Activated T-helper 2 cell treated with anti-CD3 and anti-CD28 coated beads, Interferon-gamma antibody, Interleukin-2, Interleukin-4, amounts not matched to agents 10 μg/mL and 5 μg/mL and 100 μg/mL, durations not matched to agents 14 hours and 24 hours and 36 hours (primary cell): ENCODE measurements around the gene CTRL. TPM values are rescaled to one million over a fixed set of nuclear protein-coding genes. Genes with fewer than 3 reads are reported as not detected.
"Not testable (repeated sequence)": the region's sequence is repeated elsewhere in the genome, so short reads cannot be mapped to it uniquely, and the experiment has no call there.

Source experiments
- DNase-seq: peaks from one replicate; pipeline ENCODE4 v3.0.0; 2021; ENCODE audit warnings: low spot score
- H3K27ac Mint-ChIP-seq: one replicate; pipeline ENCODE4 v1.8.0; 2021; ENCODE audit warnings: mixed read lengths
- H3K27me3 Mint-ChIP-seq: one replicate; pipeline ENCODE4 v1.8.0; 2021; ENCODE audit warnings: low read depth, mixed read lengths
- H3K36me3 Mint-ChIP-seq: one replicate; pipeline ENCODE4 v1.8.0; 2021; ENCODE audit warnings: low read depth, mixed read lengths
- H3K4me1 Mint-ChIP-seq: one replicate; pipeline ENCODE4 v1.8.0; 2021; ENCODE audit warnings: low read depth, mixed read lengths
- H3K4me3 Mint-ChIP-seq: one replicate; pipeline ENCODE4 v1.8.0; 2021; ENCODE audit warnings: low read depth, mild to moderate bottlenecking, moderate library complexity, mixed read lengths
- H3K9me3 Mint-ChIP-seq: one replicate; pipeline ENCODE4 v1.8.0; 2021; ENCODE audit warnings: mixed read lengths
- intact Hi-C: fragments of 100-400 bp; cut with micrococcal nuclease; formaldehyde crosslinking; loops from one replicate; pipeline ENCODE4 v1.15.1; 2023
- total RNA-seq: library from RNA; stranded (reverse); gene quantifications from 2 replicates; pipeline ENCODE4 v1.2.3, GENCODE V29; 2022

Gene CTRL
- total RNA-seq, result 5.6 and 6.0 TPM in 2 replicates

GRCh38 chr16:67931712-67932461 lies at the start of gene CTRL:
CTRL (minus strand) TSS chr16:67931862; CDS start chr16:67931852, 10 bp downstream.
- Mint-ChIP-seq H3K36me3 (peaks cover 65% of the 10 kb centered on the region), H3K27ac (no peak within 1 kb of the TSS), H3K4me3 (no peak within 1 kb of the TSS), H3K4me1 (peaks cover 12% of the 10 kb centered on the region), H3K9me3 (no peaks in the 10 kb centered on the region), H3K27me3 (no peaks in the 10 kb centered on the region)
- intact Hi-C loops, result loop anchor here (10.0 kb wide), 1 partner anchor 407 kb away; the partner anchor contains the start of gene RIPOR1
- DNase-seq, result no peak

- no peaks in the 10 kb centered on the region for H3K36me3 Mint-ChIP-seq
- DNase-seq, result no peak
- intact Hi-C loops, result loop anchor here (5.0 kb wide), 2 partner anchors 42 to 43 kb away; partner anchors contain the start of genes DDX28, DUS2 and PSMB10
- no peak within 1 kb of the TSS for H3K27ac Mint-ChIP-seq
- H3K4me1 Mint-ChIP-seq, result peaks cover 15% of the 10 kb centered on the region
- no peaks in the 10 kb centered on the region for H3K9me3 Mint-ChIP-seq
- H3K27me3 Mint-ChIP-seq, result no peaks in the 10 kb centered on the region
- H3K4me3 Mint-ChIP-seq, result no peak within 1 kb of the TSS
Measured at GRCh38 chr16:67979955-67980678, 48.5 kb upstream of the CTRL start, which contains the start of gene DPEP3. DPEP3 (minus strand) TSS chr16:67980499; CDS start chr16:67980380, 119 bp downstream.

- no peak overlapping the region for H3K4me3 Mint-ChIP-seq
- intact Hi-C loops, result no loop called here
- no peaks in the 10 kb centered on the region for H3K4me1 Mint-ChIP-seq
- H3K27me3 Mint-ChIP-seq, result no peaks in the 10 kb centered on the region
- H3K9me3 Mint-ChIP-seq, result no peaks in the 10 kb centered on the region
- H3K36me3 Mint-ChIP-seq, result no peaks in the 10 kb centered on the region
- H3K27ac Mint-ChIP-seq, result no peak overlapping the region
- no peak for DNase-seq
Measured at GRCh38 chr16:67977469-67978227, 46.0 kb upstream of the CTRL start.

GRCh38 chr16:67977005-67977404 lies 45.3 kb upstream of the CTRL start:
- DNase-seq, result no peak
- no peaks in the 10 kb centered on the region for H3K36me3 Mint-ChIP-seq
- H3K4me1 Mint-ChIP-seq, result no peaks in the 10 kb centered on the region
- H3K4me3 Mint-ChIP-seq, result no peak overlapping the region
- H3K27me3 Mint-ChIP-seq, result no peaks in the 10 kb centered on the region
- intact Hi-C loops, result no loop called here
- no peak overlapping the region for H3K27ac Mint-ChIP-seq
- no peaks in the 10 kb centered on the region for H3K9me3 Mint-ChIP-seq

- Mint-ChIP-seq H3K4me3 (no peak overlapping the region), H3K27me3 (no peaks in the 10 kb centered on the region), H3K4me1 (no peaks in the 10 kb centered on the region), H3K36me3 (no peaks in the 10 kb centered on the region), H3K27ac (no peak overlapping the region), H3K9me3 (no peaks in the 10 kb centered on the region)
- DNase-seq, result no peak
- intact Hi-C loops, result no loop called here
Measured at GRCh38 chr16:67976205-67976604, 44.5 kb upstream of the CTRL start.

GRCh38 chr16:67975321-67976105 lies 43.9 kb upstream of the CTRL start:
- H3K27ac Mint-ChIP-seq, result no peak overlapping the region
- H3K9me3 Mint-ChIP-seq, result no peaks in the 10 kb centered on the region
- DNase-seq, result no peak
- no peak overlapping the region for H3K4me3 Mint-ChIP-seq
- H3K27me3 Mint-ChIP-seq, result no peaks in the 10 kb centered on the region
- no peaks in the 10 kb centered on the region for H3K4me1 Mint-ChIP-seq
- H3K36me3 Mint-ChIP-seq, result no peaks in the 10 kb centered on the region
- intact Hi-C loops, result no loop called here

- H3K4me1 Mint-ChIP-seq, H3K27ac Mint-ChIP-seq, intact Hi-C loops, DNase-seq, H3K27me3 Mint-ChIP-seq, H3K36me3 Mint-ChIP-seq, H3K9me3 Mint-ChIP-seq, H3K4me3 Mint-ChIP-seq: not testable (repeated sequence)
Measured at GRCh38 chr16:67972285-67972684, 40.6 kb upstream of the CTRL start.

GRCh38 chr16:67971111-67971510 lies 39.4 kb upstream of the CTRL start:
- no peaks in the 10 kb centered on the region for H3K27me3 Mint-ChIP-seq

GRCh38 chr16:67969254-67970039 lies 37.8 kb upstream of the CTRL start:
- Mint-ChIP-seq H3K36me3 (peaks cover 4% of the 10 kb centered on the region), H3K4me3 (peak overlapping the region; percentile 85), H3K4me1 (peaks cover 27% of the 10 kb centered on the region), H3K9me3 (no peaks in the 10 kb centered on the region), H3K27me3 (no peaks in the 10 kb centered on the region), H3K27ac (peak overlapping the region; percentile 84)
- DNase-seq, result no peak
- intact Hi-C loops, result loop anchor here (2.0 kb wide), 1 partner anchor 15 kb away; no protein-coding TSS in a partner anchor

More at GRCh38 chr16:67971111-67971510, 39.4 kb upstream of the CTRL start:
- intact Hi-C loops, result no loop called here
- no peaks in the 10 kb centered on the region for H3K9me3 Mint-ChIP-seq
- H3K27ac Mint-ChIP-seq, result no peak overlapping the region
- no peak overlapping the region for H3K4me3 Mint-ChIP-seq
- H3K4me1 Mint-ChIP-seq, result peaks cover 20% of the 10 kb centered on the region
- DNase-seq, result no peak
- H3K36me3 Mint-ChIP-seq, result no peaks in the 10 kb centered on the region

- Mint-ChIP-seq H3K27me3 (no peaks in the 10 kb centered on the region), H3K4me1 (peaks cover 27% of the 10 kb centered on the region), H3K27ac (peak within 1 kb of the TSS; percentile 88), H3K4me3 (peak within 1 kb of the TSS; percentile 100), H3K9me3 (no peaks in the 10 kb centered on the region), H3K36me3 (peaks cover 4% of the 10 kb centered on the region)
- peak; percentile 86 for DNase-seq
- intact Hi-C loops, result loop anchor here (1.0 to 2.0 kb wide), 2 partner anchors 16 to 33 kb away; no protein-coding TSS in a partner anchor
Measured at GRCh38 chr16:67968400-67969253, 37.0 kb upstream of the CTRL start, which contains the start of gene SLC12A4. SLC12A4 (minus strand) TSS chr16:67968637; CDS start chr16:67968553, 84 bp downstream.
